Chondrocyte (in vitro differentiated cells): Measurements from ENCODE around the gene MAGI3. TPM values are rescaled to one million over a fixed set of nuclear protein-coding genes. Genes with fewer than 3 reads are reported as not detected.

ENCODE experiments used
- DNase-seq: peaks from one replicate; pipeline ENCODE4 v3.0.0; 2021; ENCODE audit warnings: mixed read lengths, low spot score
- H3K27ac Mint-ChIP-seq: one replicate; pipeline ENCODE4 v1.8.0; 2021; ENCODE audit warnings: mild to moderate bottlenecking, moderate library complexity, mixed read lengths; ENCODE audit not compliant: unreplicated experiment
- H3K27me3 Mint-ChIP-seq: 2 replicates; pipeline ENCODE4 v1.8.0; 2021; ENCODE audit warnings: low read depth, mixed read lengths
- H3K36me3 Mint-ChIP-seq: 2 replicates; pipeline ENCODE4 v1.8.0; 2021; ENCODE audit warnings: low read depth, mixed read lengths
- H3K4me1 Mint-ChIP-seq: 2 replicates; pipeline ENCODE4 v1.8.0; 2021; ENCODE audit warnings: low read depth, mild to moderate bottlenecking, mixed read lengths
- H3K4me3 Mint-ChIP-seq: one replicate; pipeline ENCODE4 v1.8.0; 2021; ENCODE audit warnings: mild to moderate bottlenecking, moderate library complexity, mixed read lengths; ENCODE audit not compliant: unreplicated experiment
- H3K9me3 Mint-ChIP-seq: 2 replicates; pipeline ENCODE4 v1.8.0; 2021; ENCODE audit warnings: low read depth, mixed read lengths
- total RNA-seq: library from RNA; stranded (reverse); gene quantifications from 3 replicates; pipeline ENCODE4 v1.2.1, GENCODE V29; 2021
- TF ChIP-seq, protein P1 (sequence below): fragments of 200-600 bp; sonication (generic); IDR thresholded peaks from 2 replicates; pipeline ENCODE4 v1.5.0; 2021; ENCODE audit warnings: antibody characterized with exemption, mild to moderate bottlenecking, moderate library complexity

MAGI3 gene
- total RNA-seq, 1 donor from 2014 or later, result 8.8 TPM

- no peak for DNase-seq
- no peaks in the 10 kb centered on the region for H3K36me3 Mint-ChIP-seq
- no peaks in the 10 kb centered on the region for H3K9me3 Mint-ChIP-seq
- peak overlapping the region; percentile 83 for H3K4me3 Mint-ChIP-seq
- H3K4me1 Mint-ChIP-seq, result peaks cover 45% of the 10 kb centered on the region
- H3K27me3 Mint-ChIP-seq, result no peaks in the 10 kb centered on the region
- TF ChIP-seq, protein P1, sequence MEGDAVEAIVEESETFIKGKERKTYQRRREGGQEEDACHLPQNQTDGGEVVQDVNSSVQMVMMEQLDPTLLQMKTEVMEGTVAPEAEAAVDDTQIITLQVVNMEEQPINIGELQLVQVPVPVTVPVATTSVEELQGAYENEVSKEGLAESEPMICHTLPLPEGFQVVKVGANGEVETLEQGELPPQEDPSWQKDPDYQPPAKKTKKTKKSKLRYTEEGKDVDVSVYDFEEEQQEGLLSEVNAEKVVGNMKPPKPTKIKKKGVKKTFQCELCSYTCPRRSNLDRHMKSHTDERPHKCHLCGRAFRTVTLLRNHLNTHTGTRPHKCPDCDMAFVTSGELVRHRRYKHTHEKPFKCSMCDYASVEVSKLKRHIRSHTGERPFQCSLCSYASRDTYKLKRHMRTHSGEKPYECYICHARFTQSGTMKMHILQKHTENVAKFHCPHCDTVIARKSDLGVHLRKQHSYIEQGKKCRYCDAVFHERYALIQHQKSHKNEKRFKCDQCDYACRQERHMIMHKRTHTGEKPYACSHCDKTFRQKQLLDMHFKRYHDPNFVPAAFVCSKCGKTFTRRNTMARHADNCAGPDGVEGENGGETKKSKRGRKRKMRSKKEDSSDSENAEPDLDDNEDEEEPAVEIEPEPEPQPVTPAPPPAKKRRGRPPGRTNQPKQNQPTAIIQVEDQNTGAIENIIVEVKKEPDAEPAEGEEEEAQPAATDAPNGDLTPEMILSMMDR, result no peak
- no peak overlapping the region for H3K27ac Mint-ChIP-seq
Measured at GRCh38 chr1:113391649-113392271, 1.4 kb downstream of the MAGI3 start.

DNA sequence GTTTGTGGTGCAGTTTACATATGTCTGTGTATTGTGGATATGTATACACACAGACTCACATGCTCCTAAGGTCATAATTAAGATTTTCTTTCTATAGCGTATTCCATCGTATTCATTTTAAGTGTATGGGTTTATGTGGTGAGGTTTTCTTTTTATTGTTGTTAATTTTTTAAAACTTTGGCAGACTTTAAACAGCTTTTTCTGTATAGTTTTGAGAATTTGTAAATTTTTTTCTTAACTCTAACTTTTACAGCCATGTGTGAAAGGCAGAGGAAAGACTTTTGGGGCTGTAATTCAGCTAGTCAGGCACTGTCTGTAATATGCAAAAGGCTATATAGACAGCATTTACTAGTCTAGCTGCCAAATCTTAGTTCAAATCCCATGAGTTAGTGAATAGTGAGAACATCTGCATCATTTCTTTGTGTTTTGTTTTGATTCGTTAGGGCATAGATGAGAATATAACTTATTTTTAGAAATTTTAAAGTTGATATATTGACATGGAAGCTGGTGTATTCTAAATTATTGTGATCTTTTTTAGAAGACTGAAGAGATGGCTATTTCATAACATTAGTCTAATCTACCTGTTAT lies 2.3 kb downstream of the MAGI3 start:
- H3K36me3 Mint-ChIP-seq, result no peaks in the 10 kb centered on the region
- H3K4me1 Mint-ChIP-seq, result peaks cover 51% of the 10 kb centered on the region
- no peaks in the 10 kb centered on the region for H3K9me3 Mint-ChIP-seq
- H3K27me3 Mint-ChIP-seq, result no peaks in the 10 kb centered on the region
- H3K27ac Mint-ChIP-seq, result no peak overlapping the region
- DNase-seq, result no peak
- H3K4me3 Mint-ChIP-seq, result no peak overlapping the region
- TF ChIP-seq, protein P1, result no peak

GRCh38 chr1:113394043-113394862 lies 3.9 kb downstream of the MAGI3 start:
- no peaks in the 10 kb centered on the region for H3K9me3 Mint-ChIP-seq
- peaks cover 40% of the 10 kb centered on the region for H3K4me1 Mint-ChIP-seq
- DNase-seq, result no peak
- H3K27me3 Mint-ChIP-seq, result no peaks in the 10 kb centered on the region
- H3K4me3 Mint-ChIP-seq, result no peak overlapping the region
- H3K27ac Mint-ChIP-seq, result no peak overlapping the region
- TF ChIP-seq, protein P1, result no peak
- H3K36me3 Mint-ChIP-seq, result no peaks in the 10 kb centered on the region

- TF ChIP-seq, protein P1, result no peak
- H3K9me3 Mint-ChIP-seq, result no peaks in the 10 kb centered on the region
- DNase-seq, result no peak
- no peak overlapping the region for H3K4me3 Mint-ChIP-seq
- H3K27me3 Mint-ChIP-seq, result no peaks in the 10 kb centered on the region
- H3K27ac Mint-ChIP-seq, result no peak overlapping the region
- no peaks in the 10 kb centered on the region for H3K36me3 Mint-ChIP-seq
- H3K4me1 Mint-ChIP-seq, result peaks cover 36% of the 10 kb centered on the region
Measured at GRCh38 chr1:113394863-113395259, 4.5 kb downstream of the MAGI3 start.

GRCh38 chr1:113396102-113396501 lies 5.8 kb downstream of the MAGI3 start:
- DNase-seq, result no peak
- no peaks in the 10 kb centered on the region for H3K36me3 Mint-ChIP-seq
- no peaks in the 10 kb centered on the region for H3K27me3 Mint-ChIP-seq
- H3K9me3 Mint-ChIP-seq, result no peaks in the 10 kb centered on the region
- TF ChIP-seq, protein P1, result no peak
- no peak overlapping the region for H3K27ac Mint-ChIP-seq
- H3K4me3 Mint-ChIP-seq, result no peak overlapping the region
- H3K4me1 Mint-ChIP-seq, result peaks cover 36% of the 10 kb centered on the region
